Stimulated activated CD4-positive, alpha-beta T cell treated with anti-CD3 and anti-CD28 coated beads, Interleukin-2, amount 100 ng/mL, for 24 hours (primary cell): ENCODE measurements around the gene TRHDE.

Experiments used
- DNase-seq, 2 donors: peaks; one replicate each; pipeline ENCODE4 v3.0.0-alpha.2; 2020

TRHDE gene

GRCh38 chr12:72323881-72324280, 51.7 kb downstream of the TRHDE start:
- DNase-seq, result no peak

- DNase-seq, result no peak
These were observed 58.1 kb downstream of the TRHDE start for GRCh38 chr12:72330301-72330700.

- DNase-seq, result no peak
These were observed 58.6 kb downstream of the TRHDE start for GRCh38 chr12:72330784-72331183.

GRCh38 chr12:72337382-72337781, 65.2 kb downstream of the TRHDE start:
- DNase-seq, result no peak

GRCh38 chr12:72337946-72338345, 65.8 kb downstream of the TRHDE start:
- DNase-seq, result no peak

GRCh38 chr12:72338437-72338836, 66.3 kb downstream of the TRHDE start:
- DNase-seq, result no peak

- peak; percentile 19 to 26 for DNase-seq
These were observed 74.3 kb downstream of the TRHDE start for GRCh38 chr12:72346363-72346944.

- no peak for DNase-seq
These were observed 77.3 kb downstream of the TRHDE start for GRCh38 chr12:72349491-72349890.

- no peak for DNase-seq
These were observed 87.2 kb downstream of the TRHDE start for GRCh38 chr12:72359416-72359815.

- DNase-seq, result no peak
These were observed 93.0 kb downstream of the TRHDE start for GRCh38 chr12:72365151-72365550.

GRCh38 chr12:72366255-72366654, 94.1 kb downstream of the TRHDE start:
- DNase-seq, result no peak

- DNase-seq, result no peak
These were observed 96.1 kb downstream of the TRHDE start for GRCh38 chr12:72368298-72368697.

- no peak for DNase-seq
These were observed 96.7 kb downstream of the TRHDE start for GRCh38 chr12:72368719-72369422.

- no peak for DNase-seq
These were observed 97.3 kb downstream of the TRHDE start for GRCh38 chr12:72369423-72369959.

- DNase-seq, result no peak
These were observed 108.3 kb downstream of the TRHDE start for GRCh38 chr12:72380441-72380840.

GRCh38 chr12:72388322-72388721, 116.2 kb downstream of the TRHDE start:
- no peak for DNase-seq

- no peak for DNase-seq
These were observed 118.0 kb downstream of the TRHDE start for GRCh38 chr12:72390146-72390545.

- no peak for DNase-seq
These were observed 133.9 kb downstream of the TRHDE start for GRCh38 chr12:72406111-72406510.

- DNase-seq, result no peak
These were observed 160.0 kb downstream of the TRHDE start for GRCh38 chr12:72432037-72432604.

GRCh38 chr12:72433298-72433697, 161.1 kb downstream of the TRHDE start:
- no peak for DNase-seq

- no peak for DNase-seq
These were observed 162.8 kb downstream of the TRHDE start for GRCh38 chr12:72434999-72435398.

GRCh38 chr12:72442217-72442616, 170.0 kb downstream of the TRHDE start:
- no peak for DNase-seq

GRCh38 chr12:72444125-72444524, 172.0 kb downstream of the TRHDE start:
- DNase-seq, result no peak

GRCh38 chr12:72444566-72444965, 172.4 kb downstream of the TRHDE start:
- DNase-seq, result no peak
